HEK293 (cell line): ENCODE measurements around the gene RDM1.

ENCODE experiments used
- CTCF ChIA-PET: fragments of 350-600 bp; formaldehyde crosslinking; extraction: SDS; loops from one replicate; lab custom pipeline; 2021; ENCODE audit warnings: antibody characterized with exemption; lab: Yijun Ruan, JAX
- POLR2A ChIA-PET: fragments of 300-600 bp; formaldehyde crosslinking; extraction: SDS; loops from one replicate; lab custom pipeline; 2020; ENCODE audit warnings: antibody characterized with exemption, inconsistent platforms; lab: Yijun Ruan, JAX
- H3K27ac ChIP-seq: fragments of 200-500 bp; sonication (Bioruptor generic); 2 replicates; pipeline ENCODE4 v1.5.1; 2014; ENCODE audit warnings: low read depth, low read length, control low read depth, inconsistent platforms; ENCODE audit errors: extremely low read depth
- H3K36me3 ChIP-seq, 2 experiments: fragments of 200-500 bp in 1 of 2; sonication (Bioruptor generic) in 1 of 2; 1 replicate in 1 of 2; 2 replicates in 1 of 2; pipeline ENCODE4 v1.5.1; 2014 to 2017; ENCODE audit warnings: inconsistent platforms in 2 of 2, low read length in 2 of 2; ENCODE audit not compliant: control insufficient read depth in 2 of 2, insufficient read depth in 1 of 2
- H3K4me1 ChIP-seq: fragments of 200-500 bp; sonication (Bioruptor generic); 2 replicates; pipeline ENCODE4 v1.5.1; 2014; ENCODE audit warnings: mild to moderate bottlenecking, low read length, inconsistent platforms; ENCODE audit not compliant: control insufficient read depth, insufficient read depth
- H3K4me3 ChIP-seq: 2 replicates; pipeline ENCODE4 v1.5.1; 2011; ENCODE audit warnings: low read depth, mild to moderate bottlenecking, control low read depth, low read length, moderate library complexity
- H3K9me3 ChIP-seq: fragments of 200-500 bp; sonication (Bioruptor generic); 2 replicates; pipeline ENCODE4 v1.5.1; 2014; ENCODE audit warnings: low read depth, low read length, inconsistent platforms; ENCODE audit not compliant: control insufficient read depth, insufficient read depth
- AEBP2 ChIP-seq: fragments of 450-650 bp; formaldehyde crosslinking; IDR thresholded peaks from 2 replicates; pipeline ENCODE4 v1.5.1; 2016; ENCODE audit warnings: missing biosample characterization, missing genetic modification characterization, borderline replicate concordance
- EGR2 ChIP-seq: fragments of 450-650 bp; formaldehyde crosslinking; IDR thresholded peaks from 2 replicates; pipeline ENCODE4 v1.5.1; 2016; ENCODE audit warnings: low read depth, missing biosample characterization, missing genetic modification characterization
- HOXA7 ChIP-seq: sonication (generic); formaldehyde crosslinking; IDR thresholded peaks from 2 replicates; pipeline ENCODE4 v1.8.1; 2022; ENCODE audit warnings: missing genetic modification reagents, borderline replicate concordance
- HOXD13 ChIP-seq: sonication (generic); formaldehyde crosslinking; IDR thresholded peaks from 2 replicates; pipeline ENCODE4 v1.8.0; 2022; ENCODE audit warnings: missing genetic modification reagents, borderline replicate concordance
- MEIS1 ChIP-seq: sonication (generic); formaldehyde crosslinking; IDR thresholded peaks from 2 replicates; pipeline ENCODE4 v1.8.1; 2022; ENCODE audit warnings: missing genetic modification reagents, mild to moderate bottlenecking, borderline replicate concordance
- MYNN ChIP-seq: fragments of 450-650 bp; formaldehyde crosslinking; IDR thresholded peaks from 2 replicates; pipeline ENCODE4 v1.5.1; 2016; ENCODE audit warnings: missing biosample characterization, missing genetic modification characterization, borderline replicate concordance
- PRDM1 ChIP-seq: fragments of 450-650 bp; formaldehyde crosslinking; IDR thresholded peaks from 2 replicates; pipeline ENCODE4; 2016; ENCODE audit warnings: missing biosample characterization, missing genetic modification characterization
- SP2 ChIP-seq: fragments of 450-650 bp; formaldehyde crosslinking; IDR thresholded peaks from 2 replicates; pipeline ENCODE4 v1.5.1; 2016; ENCODE audit warnings: missing biosample characterization, missing genetic modification characterization
- SP7 ChIP-seq: fragments of 450-650 bp; formaldehyde crosslinking; IDR thresholded peaks from 2 replicates; pipeline ENCODE4 v1.5.1; 2016; ENCODE audit warnings: missing biosample characterization, missing genetic modification characterization
- WT1 ChIP-seq: fragments of 450-650 bp; formaldehyde crosslinking; IDR thresholded peaks from 2 replicates; pipeline ENCODE4 v1.5.1; 2016; ENCODE audit warnings: missing biosample characterization, missing genetic modification characterization
- ZBTB20 ChIP-seq: fragments of 450-650 bp; formaldehyde crosslinking; IDR thresholded peaks from 2 replicates; pipeline ENCODE4 v1.5.1; 2016; ENCODE audit warnings: missing biosample characterization, missing genetic modification characterization
- ZNF112 ChIP-seq: fragments of 450-650 bp; formaldehyde crosslinking; IDR thresholded peaks from 2 replicates; pipeline ENCODE4 v1.5.0; 2017; ENCODE audit warnings: missing biosample characterization, missing genetic modification characterization
- ZNF138 ChIP-seq: fragments of 450-650 bp; formaldehyde crosslinking; IDR thresholded peaks from 2 replicates; pipeline ENCODE4 v1.5.1; 2016; ENCODE audit warnings: missing biosample characterization, missing genetic modification characterization, borderline replicate concordance
- ZNF169 ChIP-seq: fragments of 450-650 bp; formaldehyde crosslinking; IDR thresholded peaks from 2 replicates; pipeline ENCODE4 v1.5.1; 2016; ENCODE audit warnings: missing biosample characterization, missing genetic modification characterization
- ZNF354C ChIP-seq: fragments of 450-650 bp; formaldehyde crosslinking; IDR thresholded peaks from 2 replicates; pipeline ENCODE4 v1.5.1; 2016; ENCODE audit warnings: missing biosample characterization, missing genetic modification characterization, low read depth, borderline replicate concordance
- ZNF449 ChIP-seq: fragments of 450-650 bp; formaldehyde crosslinking; IDR thresholded peaks from 2 replicates; pipeline ENCODE4 v1.5.1; 2017; ENCODE audit warnings: missing biosample characterization, mild to moderate bottlenecking, missing genetic modification characterization, moderate library complexity
- ZNF473 ChIP-seq: fragments of 450-650 bp; formaldehyde crosslinking; IDR thresholded peaks from 2 replicates; pipeline ENCODE4 v1.5.1; 2017; ENCODE audit warnings: missing biosample characterization, missing genetic modification characterization
- ZNF585B ChIP-seq: fragments of 450-650 bp; formaldehyde crosslinking; IDR thresholded peaks from 2 replicates; pipeline ENCODE4 v1.5.1; 2016; ENCODE audit warnings: missing biosample characterization, missing genetic modification characterization
- ZNF610 ChIP-seq: fragments of 450-650 bp; formaldehyde crosslinking; IDR thresholded peaks from 2 replicates; pipeline ENCODE4 v1.5.1; 2016; ENCODE audit warnings: missing biosample characterization, missing genetic modification characterization, borderline replicate concordance
- ZNF645 ChIP-seq: fragments of 450-650 bp; formaldehyde crosslinking; IDR thresholded peaks from 2 replicates; pipeline ENCODE4; 2016; ENCODE audit warnings: missing biosample characterization, missing genetic modification characterization
- ZNF654 ChIP-seq: fragments of 450-650 bp; formaldehyde crosslinking; IDR thresholded peaks from 2 replicates; pipeline ENCODE4 v1.5.1; 2016; ENCODE audit warnings: low read depth, missing biosample characterization, missing genetic modification characterization
- ZNF670 ChIP-seq: fragments of 450-650 bp; formaldehyde crosslinking; IDR thresholded peaks from 2 replicates; pipeline ENCODE4 v1.5.1; 2016; ENCODE audit warnings: missing biosample characterization, missing genetic modification characterization, low read depth
- ZNF791 ChIP-seq: fragments of 450-650 bp; formaldehyde crosslinking; IDR thresholded peaks from 2 replicates; pipeline ENCODE4 v1.5.1; 2016; ENCODE audit warnings: missing biosample characterization, missing genetic modification characterization
- ZSCAN30 ChIP-seq: fragments of 450-650 bp; IDR thresholded peaks from 2 replicates; pipeline ENCODE4 v1.5.1; 2018; ENCODE audit warnings: missing biosample characterization, mild to moderate bottlenecking, missing genetic modification characterization, moderate library complexity

The RDM1 gene

GRCh38 chr17:35932586-35932985 is 2.0 kb upstream of the RDM1 start (continued):
- TF ChIP-seq ZNF654 (tag by site-specific recombination) (no peak), MYNN (tag by site-specific recombination) (no peak)

GRCh38 chr17:35931794-35932425 is 1.3 kb upstream of the RDM1 start:
- Histone ChIP-seq H3K4me1 (peaks cover 7% of the 10 kb centered on the region), H3K27ac (no peak overlapping the region), H3K4me3 (no peak overlapping the region), H3K36me3 (peaks cover 0 to 5% of the 10 kb centered on the region in 2 experiments; a peak in 1 of 3 replicates), H3K9me3 (no peaks in the 10 kb centered on the region)
- no peak for TF ChIP-seq WT1 (tag by site-specific recombination)
- no peak for TF ChIP-seq PRDM1 (tag by site-specific recombination)
- TF ChIP-seq ZNF645 (tag by site-specific recombination), result no peak
- TF ChIP-seq EGR2 (tag by site-specific recombination), result no peak
- 0 out of 2 replicates have a peak, but pooled peaks have one; percentile 16 for TF ChIP-seq SP2 (tag by site-specific recombination)
- POLR2A ChIA-PET, result interaction anchor here (0.5 to 2.6 kb wide), 6 partner anchors 10 to 670 kb away, joined by 3 to 14 read pairs (median 3); partner anchors contain the start of genes MRM1 and TAF15
- CTCF ChIA-PET, result interaction anchor here (1.0 to 1.6 kb wide), 5 partner anchors 11 to 217 kb away, joined by 5 to 12 read pairs (median 6); partner anchors contain the start of gene LYZL6

DNA sequence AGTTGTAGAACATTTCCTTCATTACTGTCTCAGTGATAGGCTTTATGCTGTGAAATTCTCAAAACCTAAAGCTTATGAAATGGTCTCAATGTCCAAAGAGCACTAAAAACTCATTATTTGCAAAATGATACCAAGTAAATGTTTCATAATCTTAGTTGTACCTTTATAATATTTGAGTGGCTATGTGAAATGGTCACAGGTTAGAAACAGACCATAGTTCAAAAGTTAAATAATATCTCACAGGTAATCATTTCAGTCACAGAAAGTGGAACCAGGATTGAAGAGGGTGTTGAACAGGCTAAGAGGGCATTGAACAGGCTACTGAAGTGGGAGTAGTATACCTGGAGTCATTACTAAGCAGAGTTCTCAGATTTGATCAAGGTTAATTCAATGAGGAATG is 2.9 kb downstream of the RDM1 start:
- TF ChIP-seq HOXD13 (CRISPR knock-in tag) (no peak), MEIS1 (CRISPR knock-in tag) (no peak)
- H3K9me3 ChIP-seq, result no peaks in the 10 kb centered on the region
- H3K27ac ChIP-seq, result no peak overlapping the region
- peaks cover 26 to 31% of the 10 kb centered on the region in 2 experiments for H3K36me3 ChIP-seq
- H3K4me1 ChIP-seq, result peaks cover 7% of the 10 kb centered on the region
- CTCF ChIA-PET, result no interaction called here
- no peak overlapping the region for H3K4me3 ChIP-seq
- POLR2A ChIA-PET, result no interaction called here

DNA sequence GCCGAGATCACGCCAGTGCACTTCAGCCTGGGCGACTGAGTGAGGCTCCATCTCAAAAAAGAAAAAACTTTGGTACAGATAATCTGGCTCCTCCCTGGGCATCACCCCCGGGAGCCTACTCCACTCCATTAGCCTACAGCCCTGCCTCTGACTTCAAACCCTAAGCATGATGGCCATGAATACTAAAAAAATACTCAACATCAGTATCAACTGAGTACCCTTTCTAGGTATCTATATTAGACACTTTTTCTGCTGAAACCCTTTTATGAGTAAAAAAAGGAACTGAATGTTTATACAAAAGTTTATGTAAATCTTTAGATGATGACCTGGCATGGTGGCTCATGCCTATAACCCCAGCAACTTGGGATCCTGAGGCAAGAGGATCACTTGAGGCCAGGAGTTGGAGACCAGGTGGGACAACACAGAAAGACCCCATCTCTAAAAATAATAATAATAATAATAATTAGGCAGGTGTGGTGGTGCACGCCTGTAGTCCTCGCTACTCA is 6.9 kb downstream of the RDM1 start:
- H3K27ac ChIP-seq, result no peak overlapping the region
- H3K4me1 ChIP-seq, result no peaks in the 10 kb centered on the region
- H3K4me3 ChIP-seq, result no peak overlapping the region
- CTCF ChIA-PET, result no interaction called here
- peaks cover 36 to 62% of the 10 kb centered on the region in 2 experiments for H3K36me3 ChIP-seq
- POLR2A ChIA-PET, result interaction anchor here (0.6 to 1.3 kb wide), 2 partner anchors 10 to 562 kb away, joined by 3 to 5 read pairs; no protein-coding TSS in a partner anchor
- H3K9me3 ChIP-seq, result no peaks in the 10 kb centered on the region
- TF ChIP-seq ZSCAN30 (tag by site-specific recombination) (no peak), SP7 (no peak), ZNF473 (tag by site-specific recombination) (no peak), ZNF354C (tag by site-specific recombination) (no peak), AEBP2 (tag by site-specific recombination) (no peak), HOXA7 (CRISPR knock-in tag) (no peak), ZNF112 (tag by site-specific recombination) (no peak), ZNF449 (no peak), ZBTB20 (tag by site-specific recombination) (no peak), ZNF610 (tag by site-specific recombination) (no peak), ZNF670 (tag by site-specific recombination) (no peak), ZNF169 (no peak), ZNF138 (no peak), ZNF791 (tag by site-specific recombination) (no peak), ZNF585B (tag by site-specific recombination) (no peak)
